Hepatocyte (in vitro differentiated cells): Measurements from ENCODE around the gene CLN5.

Experiments
- EZH2 ChIP-seq: fragments of 200-600 bp; sonication (generic); IDR thresholded peaks from 2 replicates; pipeline ENCODE4 v1.6.1; 2016; ENCODE audit warnings: antibody characterized with exemption, mild to moderate bottlenecking, borderline replicate concordance
- EZH2phosphoT487 ChIP-seq: fragments of 200-600 bp; sonication (generic); IDR thresholded peaks from one replicate; pipeline ENCODE4 v1.6.1; 2018; ENCODE audit warnings: antibody characterized with exemption, mild to moderate bottlenecking, low read depth, moderate library complexity; ENCODE audit not compliant: unreplicated experiment, severe bottlenecking
- TF ChIP-seq, protein P1 (sequence below): fragments of 200-600 bp; sonication (generic); IDR thresholded peaks from 2 replicates; pipeline ENCODE4 v1.5.1; 2016; ENCODE audit warnings: antibody characterized with exemption, mild to moderate bottlenecking; ENCODE audit not compliant: poor library complexity

DNA sequence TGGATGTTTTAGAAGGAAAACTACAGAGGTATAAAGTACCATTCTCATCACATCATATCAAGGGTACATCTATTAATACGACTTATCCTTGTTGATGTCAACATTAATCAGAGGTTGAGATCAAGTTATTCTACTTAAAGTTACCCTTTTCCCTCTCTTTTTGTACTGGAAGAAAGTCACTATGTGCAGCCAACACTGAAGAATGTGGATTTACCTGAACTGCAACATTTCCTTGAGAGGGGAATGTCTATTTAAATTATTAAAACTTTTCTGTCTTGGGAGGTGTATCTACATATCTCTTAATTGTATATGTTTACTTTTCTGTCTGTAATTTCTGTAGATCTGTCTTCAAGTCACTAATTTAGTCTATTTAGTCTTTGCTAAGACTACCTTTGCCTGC, 37.6 kb downstream of the CLN5 start:
- TF ChIP-seq, protein P1, sequence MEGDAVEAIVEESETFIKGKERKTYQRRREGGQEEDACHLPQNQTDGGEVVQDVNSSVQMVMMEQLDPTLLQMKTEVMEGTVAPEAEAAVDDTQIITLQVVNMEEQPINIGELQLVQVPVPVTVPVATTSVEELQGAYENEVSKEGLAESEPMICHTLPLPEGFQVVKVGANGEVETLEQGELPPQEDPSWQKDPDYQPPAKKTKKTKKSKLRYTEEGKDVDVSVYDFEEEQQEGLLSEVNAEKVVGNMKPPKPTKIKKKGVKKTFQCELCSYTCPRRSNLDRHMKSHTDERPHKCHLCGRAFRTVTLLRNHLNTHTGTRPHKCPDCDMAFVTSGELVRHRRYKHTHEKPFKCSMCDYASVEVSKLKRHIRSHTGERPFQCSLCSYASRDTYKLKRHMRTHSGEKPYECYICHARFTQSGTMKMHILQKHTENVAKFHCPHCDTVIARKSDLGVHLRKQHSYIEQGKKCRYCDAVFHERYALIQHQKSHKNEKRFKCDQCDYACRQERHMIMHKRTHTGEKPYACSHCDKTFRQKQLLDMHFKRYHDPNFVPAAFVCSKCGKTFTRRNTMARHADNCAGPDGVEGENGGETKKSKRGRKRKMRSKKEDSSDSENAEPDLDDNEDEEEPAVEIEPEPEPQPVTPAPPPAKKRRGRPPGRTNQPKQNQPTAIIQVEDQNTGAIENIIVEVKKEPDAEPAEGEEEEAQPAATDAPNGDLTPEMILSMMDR = no peak
- TF ChIP-seq EZH2 (no peak), EZH2phosphoT487 (no peak)
